GM10266 (cell line): ENCODE data around the gene CHAT.
"Not testable (repeated sequence)": the region's sequence is repeated elsewhere in the genome, so short reads cannot be mapped to it uniquely, and the experiment has no call there.

Source experiments
- DNase-seq: peaks from one replicate; pipeline ENCODE4 v3.0.0; 2012; ENCODE audit errors: extremely low spot score
- CTCF ChIP-seq: IDR thresholded peaks from 2 replicates; pipeline ENCODE4 v1.5.1; 2012; ENCODE audit warnings: mild to moderate bottlenecking, low read depth; ENCODE audit not compliant: control insufficient read depth, insufficient read depth; ENCODE audit errors: missing control alignments

The CHAT gene

GRCh38 chr10:49678827-49679479 is 65.1 kb downstream of the CHAT start:
- TF ChIP-seq CTCF: no peak
- DNase-seq: no peak

- no peak for TF ChIP-seq CTCF
- DNase-seq: no peak
Observed at GRCh38 chr10:49679480-49679893, 65.7 kb downstream of the CHAT start, which contains the start of gene C10orf53. Gene C10orf53 (plus strand): TSS chr10:49679651. CDS start chr10:49679698, 47 bp downstream.

GRCh38 chr10:49682449-49682848 is 68.6 kb downstream of the CHAT start:
- DNase-seq: not testable (repeated sequence)

DNA sequence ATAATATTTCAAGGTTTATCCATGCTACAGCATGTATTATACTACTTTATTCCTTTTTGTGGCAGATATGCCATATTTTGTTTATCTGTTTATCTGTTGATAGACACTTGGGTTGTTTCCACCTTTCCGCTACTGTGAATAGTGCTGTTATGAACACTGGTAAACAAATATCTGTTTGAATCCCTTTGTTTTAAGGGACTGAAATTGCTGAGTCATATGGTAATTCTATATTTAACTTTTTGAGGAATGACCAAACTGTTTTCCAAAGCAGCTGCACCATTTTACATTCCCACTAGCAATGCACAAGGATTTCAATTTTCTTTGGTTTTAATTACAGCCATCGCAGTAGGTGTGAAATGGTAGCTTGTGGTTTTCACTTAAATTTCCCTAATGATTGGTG is 69.0 kb downstream of the CHAT start:
- TF ChIP-seq CTCF: no peak
- no peak for DNase-seq

GRCh38 chr10:49686651-49687050 is 72.8 kb downstream of the CHAT start:
- no peak for DNase-seq
- TF ChIP-seq CTCF: no peak

DNA sequence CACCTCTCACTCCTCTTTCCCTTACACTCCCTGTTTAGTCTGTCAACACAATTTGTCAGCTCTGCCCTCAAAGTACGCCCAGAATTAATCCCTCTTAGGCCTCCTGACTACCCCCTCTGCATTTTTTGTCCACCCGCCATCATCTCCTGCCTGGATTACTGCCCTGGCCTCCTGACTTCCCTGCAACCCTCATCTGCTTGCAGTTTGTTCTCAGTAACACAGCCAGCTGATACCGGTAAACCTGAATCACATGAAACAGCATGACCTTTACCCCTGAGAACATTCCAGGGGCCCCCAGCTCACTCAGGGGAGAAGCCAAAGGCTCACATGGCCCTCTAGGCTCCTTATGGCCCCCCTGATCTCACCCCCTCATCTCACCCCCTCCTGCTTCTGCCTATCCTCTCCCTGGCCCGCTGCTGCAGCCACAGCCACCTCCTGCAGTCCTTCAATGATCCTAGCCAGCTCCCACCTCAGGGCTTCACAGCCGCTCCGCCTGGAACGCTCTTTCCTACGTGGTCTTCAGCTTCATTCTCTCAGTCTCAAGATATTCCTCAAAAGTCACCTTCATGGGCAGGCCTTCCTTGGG is 74.5 kb downstream of the CHAT start:
- DNase-seq: no peak
- no peak for TF ChIP-seq CTCF

DNA sequence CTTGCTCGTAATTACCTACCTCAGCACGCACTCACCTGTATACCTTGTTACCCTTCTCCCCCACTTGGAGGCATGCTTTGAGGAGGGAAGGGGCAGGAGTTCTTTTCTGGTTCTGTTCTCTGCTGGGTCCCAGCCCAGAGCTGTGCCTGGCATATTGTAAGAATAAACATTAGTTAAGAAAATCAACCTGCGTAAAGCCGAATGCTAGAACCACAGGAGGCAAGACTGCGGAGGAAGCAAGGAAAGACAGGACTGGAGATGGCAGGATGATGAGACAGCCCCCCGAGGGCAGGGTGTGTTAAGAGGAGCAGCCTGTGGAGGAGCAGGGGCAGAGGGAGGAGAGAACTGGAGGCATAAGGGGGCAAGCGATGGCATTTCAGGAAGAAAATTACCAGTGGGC is 75.1 kb downstream of the CHAT start:
- no peak for DNase-seq
- no peak for TF ChIP-seq CTCF
